ENCODE data around the gene E2F7.

Gene E2F7

DNA sequence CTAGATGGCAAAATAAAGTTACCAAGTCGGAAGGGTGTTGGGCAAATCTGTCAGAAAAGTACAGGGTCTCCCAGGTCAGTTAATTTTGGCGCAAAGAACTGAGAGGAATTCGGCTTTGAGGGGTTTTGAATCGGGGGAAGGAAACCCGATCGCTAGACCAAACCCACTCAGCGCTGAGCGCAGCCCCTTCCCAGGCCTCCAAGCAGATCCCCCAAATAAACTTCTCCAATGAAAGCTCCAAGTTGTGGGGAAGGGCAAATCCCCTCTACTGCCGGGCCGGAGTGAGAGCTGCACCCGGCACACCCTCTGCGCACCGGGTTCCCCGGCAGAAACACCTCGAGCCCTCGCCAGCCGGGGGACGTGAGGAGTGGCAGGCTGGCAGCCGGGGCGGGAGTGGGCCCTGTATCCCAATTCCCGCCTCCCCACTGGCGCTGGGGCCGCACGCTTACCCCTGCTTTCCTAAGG, 441 bp downstream of the E2F7 start:
- no peak for DNase-seq (ENCODE audit: low read depth)

DNA sequence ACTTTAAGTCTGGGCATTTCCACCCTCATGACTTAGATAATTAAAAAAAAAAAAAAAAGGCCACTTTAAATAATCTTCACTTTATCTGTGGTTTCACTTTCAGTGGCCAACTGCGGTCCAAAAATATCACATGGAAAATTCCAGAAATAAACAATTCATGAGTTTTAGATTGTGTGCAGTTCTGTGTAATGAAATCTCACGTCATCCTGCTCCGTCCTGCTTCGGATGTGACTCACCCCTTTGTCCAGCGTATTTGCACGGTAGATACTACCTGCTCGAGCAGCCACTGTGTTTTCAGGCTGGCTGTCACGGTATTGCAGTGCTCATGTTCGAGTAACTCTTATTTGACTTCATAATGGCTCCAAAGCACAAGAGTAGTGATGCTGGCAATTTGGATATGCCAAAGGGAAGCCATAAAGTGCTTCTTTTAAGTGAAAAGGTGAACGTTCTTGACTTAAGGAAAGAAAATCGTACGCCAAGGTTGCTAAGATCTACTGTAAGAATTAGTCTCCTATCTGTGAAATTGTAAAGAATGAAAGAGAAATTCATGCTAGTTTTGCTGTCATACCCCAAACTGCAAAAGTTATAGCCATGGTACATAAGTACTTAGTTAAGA, 2.4 kb downstream of the E2F7 start:
- DNase-seq (ENCODE audit: low read depth) = peak; percentile 80

DNA sequence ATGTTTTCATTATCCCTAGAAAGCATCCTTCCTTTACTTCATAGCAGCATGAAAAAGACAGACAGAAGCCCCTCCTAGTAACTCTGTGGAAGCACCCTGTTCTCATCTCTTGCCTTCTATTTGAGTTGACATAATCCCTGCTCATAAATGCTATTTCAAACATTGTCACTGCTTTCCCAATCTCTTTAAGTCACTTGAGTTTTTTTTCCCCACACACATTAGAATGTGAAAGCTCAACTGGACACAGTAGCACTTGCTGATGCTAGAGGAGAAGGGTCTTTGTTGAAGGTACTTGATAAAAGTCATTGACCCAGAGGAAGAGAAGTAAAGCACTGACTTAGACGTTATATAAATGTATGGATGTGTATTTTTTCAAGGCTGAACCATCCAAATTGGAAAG, 3.0 kb downstream of the E2F7 start:
- no peak for DNase-seq (ENCODE audit: low read depth)

DNA sequence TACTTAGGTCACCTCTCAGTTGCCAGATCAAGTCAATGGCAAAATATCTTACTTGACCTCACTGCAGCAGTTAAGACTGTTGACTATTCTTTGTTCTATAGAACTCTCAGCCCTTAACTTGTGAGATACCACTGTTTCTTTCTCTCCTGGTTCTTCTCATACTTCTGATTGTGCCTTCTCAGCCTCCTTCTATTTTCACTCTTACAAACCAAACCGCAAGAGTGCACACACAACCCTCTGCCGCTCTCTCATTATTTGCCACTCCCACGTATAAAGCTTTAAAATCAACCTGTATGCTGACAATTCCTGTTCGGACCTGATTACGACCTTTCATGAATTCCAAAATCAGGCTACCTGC, 4.5 kb downstream of the E2F7 start:
- no peak for DNase-seq (ENCODE audit: low read depth)

DNA sequence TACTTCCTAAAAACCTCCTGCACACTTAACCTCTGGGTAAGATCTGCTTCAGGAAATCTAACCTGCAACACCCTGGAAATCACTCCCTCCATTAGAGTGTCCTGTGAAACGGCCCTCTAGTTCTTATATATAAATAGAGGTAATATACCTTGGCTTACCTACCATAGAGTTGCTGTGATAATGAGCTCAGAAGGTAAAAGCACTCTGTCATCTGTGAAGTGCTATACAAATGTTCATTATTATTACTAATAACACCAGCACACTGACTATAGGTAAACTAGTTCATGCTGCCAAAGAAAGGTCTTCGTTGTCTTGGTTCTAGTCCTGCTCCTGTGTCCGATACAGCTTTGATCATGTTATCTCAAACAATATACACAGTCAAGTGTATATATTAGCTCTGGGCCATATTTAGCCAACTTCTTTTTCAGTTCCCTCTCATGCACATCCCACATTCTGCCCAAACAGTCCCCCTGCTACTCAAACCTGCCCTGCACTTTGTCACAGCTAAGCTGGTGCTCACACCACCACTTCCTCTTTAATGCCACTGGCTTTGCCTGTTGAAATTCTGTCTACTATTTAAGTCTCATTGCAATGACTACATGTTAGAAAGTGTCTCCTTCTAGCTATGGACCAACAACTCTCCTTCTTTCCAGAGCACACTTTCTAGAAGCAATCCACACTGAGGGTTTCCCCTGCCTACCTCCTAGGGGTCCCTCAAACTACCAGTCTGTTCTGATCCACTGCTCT, 5.1 kb downstream of the E2F7 start:
- DNase-seq (ENCODE audit: low read depth) = no peak

DNA sequence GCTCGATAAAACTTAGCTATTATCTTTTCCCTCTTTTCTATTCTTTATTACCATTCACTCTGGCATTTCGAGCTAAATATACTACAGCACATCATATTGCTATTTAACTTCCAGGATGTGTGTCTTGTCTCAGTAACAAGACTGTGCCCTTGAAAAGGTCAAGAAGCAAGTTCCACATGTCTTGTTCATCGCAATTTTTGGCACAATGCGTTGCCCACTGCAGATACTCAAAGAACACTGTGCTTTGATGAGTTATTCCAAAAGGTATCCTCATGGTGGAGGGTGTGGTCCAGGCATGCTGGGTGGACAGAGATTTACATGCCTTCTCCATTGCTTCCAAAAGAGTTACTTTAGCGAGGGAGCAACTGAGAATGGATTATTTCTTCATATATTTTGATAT, 6.6 kb downstream of the E2F7 start:
- DNase-seq (ENCODE audit: low read depth) = no peak

DNA sequence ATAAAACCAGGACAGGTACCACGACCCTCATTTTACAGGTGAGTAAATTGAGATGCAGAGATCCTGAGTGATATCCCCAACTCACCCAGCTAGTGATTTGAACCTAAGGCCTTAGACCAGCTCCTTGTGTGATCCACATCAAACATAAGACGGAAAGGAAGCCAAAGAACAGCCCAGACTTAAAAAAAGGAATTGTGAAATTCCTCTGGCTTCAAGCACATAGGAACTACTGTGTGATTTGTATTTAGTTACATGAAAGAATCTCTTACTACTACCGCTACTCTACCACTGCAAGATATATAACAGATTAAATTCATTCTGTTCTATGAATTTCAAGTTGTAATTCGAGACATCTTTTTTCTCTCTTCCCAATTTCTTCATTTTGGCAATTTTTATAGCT, 10.5 kb downstream of the E2F7 start:
- DNase-seq (ENCODE audit: low read depth) = no peak

DNA sequence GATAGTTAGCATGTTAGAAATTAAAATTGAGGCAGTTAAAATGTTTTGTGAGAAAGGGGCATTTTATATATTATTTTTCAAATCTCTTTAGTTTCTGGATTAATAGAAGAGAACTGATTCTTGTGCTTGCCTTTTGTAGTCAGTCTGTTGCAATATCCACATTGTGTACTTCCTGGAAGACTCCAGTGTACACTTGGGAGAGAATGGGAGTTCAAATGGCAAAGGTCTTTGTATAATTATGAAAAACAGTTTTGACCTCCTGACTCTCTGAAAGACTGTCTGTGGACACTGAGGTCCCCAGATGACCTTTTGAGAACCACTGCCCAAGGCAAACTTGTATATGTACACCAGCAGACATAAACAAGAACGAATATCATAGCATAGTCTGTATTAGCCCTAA, 12.1 kb downstream of the E2F7 start:
- no peak for DNase-seq (ENCODE audit: low read depth)

DNA sequence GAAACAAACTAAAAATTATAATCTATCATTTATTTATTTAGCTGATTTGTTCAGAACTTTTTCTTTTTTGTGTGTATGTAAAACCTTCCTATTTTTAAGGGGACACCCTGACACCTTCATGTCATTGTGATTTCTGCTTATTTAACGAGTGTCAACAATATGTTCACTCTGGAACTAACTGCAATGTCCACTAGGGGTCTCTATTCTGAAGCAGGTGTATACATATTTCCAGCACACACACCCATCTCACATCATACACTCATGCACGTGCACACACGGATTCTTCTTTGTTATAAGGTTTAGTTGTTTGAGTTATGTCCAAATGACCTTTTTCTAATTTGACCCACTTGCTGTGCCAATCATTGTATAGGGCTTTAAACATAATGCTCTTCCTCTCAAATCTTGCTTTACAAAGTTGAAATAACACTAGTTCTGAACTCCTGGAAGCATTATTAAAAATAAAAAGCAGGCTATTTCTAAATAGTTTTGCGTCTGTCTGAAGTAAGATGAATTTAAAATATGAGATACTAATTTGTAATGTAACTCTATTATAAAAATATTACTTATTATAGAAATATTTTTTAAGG, 15.5 kb downstream of the E2F7 start:
- DNase-seq (ENCODE audit: low read depth) = no peak

DNA sequence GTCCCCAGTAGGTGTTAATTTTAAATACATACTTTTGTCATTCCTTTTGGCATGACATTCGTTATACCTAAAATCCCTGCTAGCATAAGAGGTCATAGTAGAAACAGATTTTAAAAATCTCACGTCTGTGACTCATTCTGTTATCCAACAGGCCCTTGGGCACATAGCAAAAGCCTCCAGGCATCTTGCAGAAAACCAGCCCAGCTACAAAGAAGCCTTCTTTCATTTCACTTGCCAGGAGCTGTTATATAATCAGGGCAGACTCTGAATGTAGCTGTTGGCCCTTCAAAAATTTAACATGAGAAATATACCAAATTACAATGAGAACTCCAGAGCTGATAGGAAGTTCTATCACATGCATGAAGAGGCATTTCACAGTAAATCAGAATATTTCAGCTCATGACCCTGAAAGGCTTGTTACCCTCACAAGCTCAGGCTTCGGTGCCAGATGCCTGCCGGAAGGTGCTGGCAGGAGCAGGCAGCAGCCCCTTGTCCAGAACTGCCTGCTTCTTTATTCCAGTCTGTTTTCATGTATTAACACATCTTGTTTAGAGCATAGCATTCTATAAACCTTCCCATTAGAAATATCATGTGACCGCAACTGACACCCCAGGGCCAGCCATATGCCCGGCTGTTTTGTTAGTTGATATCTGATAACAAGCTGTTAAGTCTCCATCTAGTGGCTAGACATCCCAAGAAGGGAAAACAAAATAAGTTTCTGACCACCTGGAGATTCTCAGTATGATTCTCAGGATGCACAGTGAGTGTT, 17.8 kb downstream of the E2F7 start:
- DNase-seq (ENCODE audit: low read depth) = no peak

DNA sequence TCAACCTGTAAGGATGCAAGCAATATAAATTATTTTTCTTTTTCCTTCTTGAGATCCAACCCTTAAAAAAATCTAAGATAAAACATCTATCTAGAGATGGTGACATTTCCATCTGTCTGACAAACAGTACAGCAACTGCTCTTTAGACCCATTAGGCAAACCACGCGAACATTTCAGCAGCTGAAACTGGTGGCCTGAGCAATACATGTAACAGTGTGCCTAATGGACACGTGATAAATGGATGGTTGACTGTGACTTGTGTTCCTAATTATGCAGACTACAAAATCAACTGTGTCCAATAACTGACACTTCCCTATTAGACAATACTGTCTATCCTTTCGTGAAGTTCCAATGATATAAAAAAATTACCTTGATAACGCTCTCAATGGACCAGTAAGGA, 18.9 kb downstream of the E2F7 start:
- no peak for DNase-seq (ENCODE audit: low read depth)

DNA sequence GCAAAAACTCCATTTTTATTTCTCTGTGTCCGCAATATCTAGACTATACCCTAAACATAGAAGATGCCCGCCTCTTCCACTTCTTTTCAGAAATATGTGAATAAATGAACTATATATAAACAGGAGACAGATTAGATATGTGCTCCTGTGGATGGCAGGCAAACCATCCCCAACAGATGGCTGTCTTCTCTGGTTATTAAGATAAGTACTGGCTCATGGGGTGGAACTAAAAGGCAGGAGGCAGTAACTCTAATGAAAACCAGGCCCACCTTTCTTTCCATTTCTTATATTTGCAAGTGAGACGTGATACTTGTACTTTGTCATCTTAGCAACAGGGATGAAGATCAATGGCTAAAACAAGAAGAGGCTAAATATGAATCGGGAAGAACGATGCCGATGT, 20.2 kb downstream of the E2F7 start:
- DNase-seq (ENCODE audit: low read depth) = no peak

DNA sequence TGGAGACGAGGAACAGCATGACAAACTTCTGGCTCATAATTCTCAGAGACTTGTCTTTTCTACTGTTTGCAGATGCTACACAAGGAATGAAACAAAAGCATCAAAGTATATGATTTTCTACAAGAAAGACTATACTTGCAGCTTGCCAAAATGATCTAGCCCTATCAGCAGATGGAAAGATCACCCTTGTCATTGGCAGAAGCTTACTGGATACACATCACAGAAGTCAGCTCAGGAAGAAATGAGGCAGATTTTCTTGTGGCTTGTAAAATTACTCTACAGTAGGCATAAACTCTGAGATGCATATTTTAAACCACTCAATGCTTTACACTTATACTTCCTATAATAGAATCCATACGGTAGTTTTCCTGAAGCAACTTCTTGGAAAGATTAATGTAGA, 20.6 kb downstream of the E2F7 start:
- no peak for DNase-seq (ENCODE audit: low read depth)

DNA sequence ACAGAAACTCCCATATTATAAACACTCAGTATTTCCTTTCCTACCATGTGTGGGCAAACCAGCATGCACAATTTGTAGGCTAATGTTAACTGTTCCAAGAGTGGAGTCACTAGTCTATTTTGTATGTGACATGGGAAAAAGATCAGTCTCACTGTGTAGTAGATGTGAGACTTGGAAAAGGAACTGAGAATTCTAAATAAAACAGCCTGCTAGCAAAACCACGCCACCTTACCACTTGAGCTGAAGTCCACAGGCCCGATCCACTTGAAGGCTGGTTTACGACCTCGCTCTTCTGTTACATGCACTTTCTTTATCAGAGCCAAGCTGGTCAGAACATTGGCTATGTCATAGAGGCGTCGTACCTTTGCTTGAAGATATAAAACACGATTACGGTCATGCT, 22.5 kb downstream of the E2F7 start:
- no peak for DNase-seq (ENCODE audit: low read depth)

DNA sequence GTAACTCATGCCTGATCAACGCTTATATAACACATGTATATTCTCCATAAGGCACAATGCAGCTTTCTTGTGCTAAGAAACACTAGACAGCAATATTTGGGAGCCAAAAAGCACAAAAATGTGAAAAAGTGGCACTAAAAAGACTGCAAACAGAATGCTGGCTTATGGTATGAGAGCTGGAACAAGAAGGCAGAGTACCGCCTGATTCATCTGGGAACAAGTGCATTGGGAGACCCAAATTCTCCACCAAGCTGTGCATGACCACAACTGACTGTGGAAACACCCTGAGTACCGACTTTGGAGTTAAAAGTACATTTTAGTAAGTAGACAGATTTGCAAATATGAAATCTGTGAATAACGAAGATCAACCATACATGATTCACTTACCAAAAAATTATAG, 25.1 kb downstream of the E2F7 start:
- DNase-seq (ENCODE audit: low read depth) = no peak

DNA sequence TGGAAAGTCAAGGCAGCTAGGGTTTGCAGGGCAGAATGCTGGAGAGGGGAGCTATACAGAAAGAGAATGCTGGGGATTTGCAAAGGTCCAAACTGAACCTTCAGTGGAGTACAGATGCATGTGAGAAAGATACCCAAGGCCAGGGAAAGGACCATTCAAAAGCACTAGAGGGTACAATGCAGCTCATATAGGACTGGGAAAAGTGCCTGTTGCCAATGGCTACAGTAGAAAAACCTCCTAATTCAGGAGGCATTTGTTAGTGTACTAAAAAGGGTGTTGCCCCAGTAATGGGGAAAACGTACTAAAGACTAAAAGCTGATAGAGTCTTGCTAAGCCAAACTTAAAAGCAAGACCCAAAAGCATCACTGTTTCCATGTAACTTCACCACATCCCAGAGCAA, 30.1 kb downstream of the E2F7 start:
- no peak for DNase-seq (ENCODE audit: low read depth)

DNA sequence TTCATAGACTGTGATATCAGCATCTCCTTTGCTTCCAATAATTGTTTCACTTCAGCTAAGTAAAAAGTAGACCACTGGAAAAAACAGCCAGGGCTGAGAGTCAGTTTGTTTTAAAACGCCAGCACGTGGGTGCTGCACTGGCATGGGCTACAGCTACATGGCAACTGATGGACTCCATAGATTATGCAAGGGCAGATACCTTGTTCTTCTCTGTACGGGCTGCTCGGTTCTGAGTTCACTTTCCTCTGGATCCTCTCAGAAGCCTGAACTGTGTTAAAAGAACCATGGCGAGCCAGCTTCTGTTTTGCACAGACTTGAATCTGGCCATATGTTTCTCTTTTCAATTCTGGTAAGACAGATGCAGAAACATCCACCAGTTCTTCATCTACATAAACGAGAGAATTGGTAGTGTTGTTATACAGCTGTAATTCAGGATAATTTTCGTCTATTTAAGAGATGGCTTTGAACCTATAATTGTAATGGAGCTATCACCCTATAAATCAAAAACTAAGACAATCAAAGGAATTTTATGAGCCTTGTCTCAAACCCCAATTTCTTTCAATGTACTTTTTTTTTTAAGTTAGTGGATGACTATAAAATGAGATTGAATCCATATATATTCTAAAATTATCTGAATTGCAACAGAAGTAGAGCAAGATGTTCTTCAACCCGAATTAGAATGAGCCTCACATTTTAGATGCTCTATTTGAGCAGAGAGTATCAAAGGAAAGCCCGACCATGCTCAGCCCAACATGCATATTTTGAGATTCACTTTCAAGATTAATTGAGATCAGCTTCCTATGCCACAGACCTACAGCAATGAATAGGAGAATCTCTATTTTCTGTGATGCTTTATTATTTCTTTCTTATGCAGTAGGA, 31.5 kb downstream of the E2F7 start:
- no peak for DNase-seq (ENCODE audit: low read depth)

DNA sequence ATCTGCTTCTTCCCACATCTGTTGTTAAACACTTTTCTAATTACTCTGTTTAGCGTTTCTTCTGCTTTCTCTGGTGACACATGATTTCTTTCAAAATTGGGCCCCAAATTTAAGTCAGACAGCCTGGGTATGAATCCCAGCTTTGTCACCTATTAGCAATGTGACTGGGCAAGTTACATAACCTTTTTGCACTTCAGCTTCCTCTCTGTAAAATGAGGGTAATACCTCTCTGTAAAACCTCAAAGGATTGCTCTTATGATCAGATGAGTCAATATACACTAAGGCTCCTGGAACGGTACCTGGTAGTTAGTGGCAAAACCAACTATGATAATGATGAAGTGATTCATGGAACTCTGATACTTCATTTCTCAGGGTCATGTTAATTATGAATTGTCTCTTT, 33.0 kb downstream of the E2F7 start:
- DNase-seq (ENCODE audit: low read depth) = peak; percentile 32

DNA sequence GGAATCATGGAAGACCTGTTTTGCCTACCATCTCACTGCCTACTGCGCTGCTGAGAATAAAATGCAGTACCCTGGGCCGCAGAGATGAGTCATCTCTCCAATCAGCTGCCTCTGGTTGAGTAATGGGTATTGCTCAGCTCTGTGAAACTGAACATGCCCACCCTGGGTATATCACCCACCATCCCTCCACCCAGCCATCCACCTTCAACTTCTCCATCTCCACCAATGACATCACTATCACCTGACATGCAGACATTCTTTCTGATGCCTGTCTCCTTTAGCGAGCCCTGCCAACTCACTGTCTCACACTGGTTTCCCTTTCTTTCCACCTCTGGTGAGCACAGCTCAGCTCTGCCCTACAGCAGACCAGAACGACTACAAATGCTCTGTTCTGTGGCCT, 33.6 kb downstream of the E2F7 start:
- DNase-seq (ENCODE audit: low read depth) = peak; percentile 28

DNA sequence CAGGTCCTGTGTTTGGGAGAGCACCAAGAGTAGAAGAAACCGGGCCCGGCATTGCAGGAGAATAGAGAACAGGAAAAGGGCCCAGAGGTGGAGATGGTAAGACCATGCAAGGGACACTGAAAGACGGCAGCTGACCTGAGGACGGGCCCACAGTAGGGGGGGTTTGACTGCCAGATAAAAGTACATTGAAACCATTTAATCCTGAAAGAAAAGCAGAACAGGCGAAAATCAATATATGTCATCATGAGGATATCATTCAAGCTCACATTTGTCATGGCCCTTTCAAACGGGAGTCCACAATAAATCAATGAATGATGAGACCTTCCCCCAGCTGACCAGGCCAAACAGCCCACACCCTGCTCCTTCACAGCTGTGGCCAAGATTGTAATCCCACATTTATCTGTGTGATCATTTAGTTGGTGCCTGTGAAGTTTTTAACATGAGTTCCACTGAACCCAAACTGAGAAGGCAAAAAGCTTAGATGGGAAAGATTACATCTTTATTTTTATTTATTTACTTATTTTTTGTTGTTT, 39.5 kb downstream of the E2F7 start:
- DNase-seq (ENCODE audit: low read depth) = no peak

DNA sequence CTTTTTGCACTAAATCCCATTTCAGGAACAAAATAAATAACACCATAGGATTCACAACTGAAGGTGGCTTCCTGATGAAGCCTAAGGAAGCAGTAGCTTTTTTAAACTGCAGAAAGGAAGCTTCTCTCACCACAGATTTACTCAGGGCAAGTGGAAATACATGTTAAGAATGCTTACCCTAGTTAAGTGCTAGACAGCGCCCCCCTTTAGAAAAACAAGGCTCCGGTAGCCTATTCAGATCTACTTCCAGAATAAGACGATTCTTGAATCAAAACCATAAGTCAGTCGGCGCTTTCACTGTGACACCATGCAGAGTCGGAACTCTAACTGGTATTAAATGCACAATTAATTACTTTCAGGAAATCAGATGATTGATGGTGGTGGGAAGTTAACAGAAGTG, 41.9 kb downstream of the E2F7 start:
- no peak for DNase-seq (ENCODE audit: low read depth)

DNA sequence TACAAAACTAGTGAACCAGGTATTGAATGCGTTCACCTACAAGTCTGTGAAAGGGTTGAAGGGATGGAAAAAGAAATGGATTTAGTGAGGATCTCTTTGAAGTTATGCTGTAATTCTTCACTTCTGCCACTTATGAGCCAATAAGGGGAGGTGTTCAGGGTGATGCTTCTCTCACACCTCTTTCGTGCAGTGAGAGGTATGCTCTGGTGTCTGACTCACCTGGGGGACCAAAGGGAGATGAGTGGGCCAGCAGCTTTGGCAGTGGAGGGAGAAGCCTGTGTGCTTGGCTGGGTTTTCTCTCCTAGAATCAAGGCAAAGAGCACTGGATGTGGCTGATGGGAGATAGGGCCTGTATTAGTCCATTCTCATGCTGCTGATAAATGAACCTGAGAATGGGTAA, 45.4 kb downstream of the E2F7 start:
- no peak for DNase-seq (ENCODE audit: low read depth)
